ENCODE measurements around the gene ABHD10.
A peak's percentile ranks its signal among the peaks of the same experiment; 100 is the strongest.

DNA sequence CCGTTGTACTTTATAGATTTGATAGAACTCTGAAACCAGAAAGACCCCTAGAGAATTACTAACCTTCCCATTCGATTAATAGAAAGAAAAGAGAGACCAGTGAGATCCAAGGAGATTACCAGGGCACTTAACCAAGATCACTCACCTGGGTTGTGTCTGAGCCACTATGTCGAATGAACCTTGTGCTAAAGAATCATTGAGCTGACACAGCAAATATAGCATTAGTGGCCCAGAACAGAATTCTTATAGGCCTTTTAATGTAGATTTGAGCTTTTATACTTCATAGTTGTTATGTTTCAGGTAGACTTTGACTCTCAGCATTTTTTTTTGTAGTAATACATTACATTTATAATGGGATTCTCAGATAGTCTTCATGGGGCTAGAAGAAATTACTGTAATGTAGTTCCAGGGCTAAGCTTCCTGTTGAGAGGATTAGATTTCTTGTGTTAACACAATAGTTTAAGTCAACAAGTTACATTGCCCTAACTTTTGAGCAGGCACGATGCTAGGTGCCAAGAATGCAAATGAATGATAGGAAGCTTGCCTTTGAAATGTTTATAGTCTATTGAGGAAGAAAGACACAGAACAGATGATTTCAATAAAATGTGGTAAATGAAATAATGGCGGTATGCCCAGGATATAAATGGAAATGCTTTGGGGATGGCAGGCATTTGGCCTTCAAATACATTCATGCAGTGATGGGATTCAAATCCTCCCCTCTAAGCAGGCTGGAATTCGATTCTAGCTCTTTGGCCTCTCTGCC, 24.4 kb upstream of the ABHD10 start:
- TF ChIP-seq, protein P1, sequence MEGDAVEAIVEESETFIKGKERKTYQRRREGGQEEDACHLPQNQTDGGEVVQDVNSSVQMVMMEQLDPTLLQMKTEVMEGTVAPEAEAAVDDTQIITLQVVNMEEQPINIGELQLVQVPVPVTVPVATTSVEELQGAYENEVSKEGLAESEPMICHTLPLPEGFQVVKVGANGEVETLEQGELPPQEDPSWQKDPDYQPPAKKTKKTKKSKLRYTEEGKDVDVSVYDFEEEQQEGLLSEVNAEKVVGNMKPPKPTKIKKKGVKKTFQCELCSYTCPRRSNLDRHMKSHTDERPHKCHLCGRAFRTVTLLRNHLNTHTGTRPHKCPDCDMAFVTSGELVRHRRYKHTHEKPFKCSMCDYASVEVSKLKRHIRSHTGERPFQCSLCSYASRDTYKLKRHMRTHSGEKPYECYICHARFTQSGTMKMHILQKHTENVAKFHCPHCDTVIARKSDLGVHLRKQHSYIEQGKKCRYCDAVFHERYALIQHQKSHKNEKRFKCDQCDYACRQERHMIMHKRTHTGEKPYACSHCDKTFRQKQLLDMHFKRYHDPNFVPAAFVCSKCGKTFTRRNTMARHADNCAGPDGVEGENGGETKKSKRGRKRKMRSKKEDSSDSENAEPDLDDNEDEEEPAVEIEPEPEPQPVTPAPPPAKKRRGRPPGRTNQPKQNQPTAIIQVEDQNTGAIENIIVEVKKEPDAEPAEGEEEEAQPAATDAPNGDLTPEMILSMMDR (IDR thresholded peaks at IDR 0.05; ENCODE audit: poor library complexity): no peak
- no peak for TF ChIP-seq EZH2 (IDR thresholded peaks at IDR 0.05; ENCODE audit: borderline replicate concordance)
- peak; percentile 38 for TF ChIP-seq EZH2phosphoT487 (IDR thresholded peaks at IDR 0.05; ENCODE audit: low read depth, severe bottlenecking, unreplicated experiment)

Data from hepatocyte (in vitro differentiated cells).